Spleen (tissue), 7 donors: Measurements from ENCODE around the gene TP53BP1.

ENCODE experiments used
- CTCF ChIP-seq, 11 experiments: fragments of 200-600 bp in 7 of 11; fragments of 450-650 bp in 4 of 11; sonication (generic) in 4 of 11; IDR thresholded peaks in 8 of 11; conservative IDR thresholded peaks in 3 of 11; 1 replicate in 7 of 11; 2 replicates in 4 of 11; pipeline versions ENCODE4 v1.4.0 to v1.8.0; 2016 to 2021; ENCODE audit warnings: antibody characterized with exemption in 11 of 11, inconsistent platforms in 4 of 11, mild to moderate bottlenecking in 1 of 11
- POLR2A ChIP-seq, 3 donors: fragments of 450-650 bp; IDR thresholded peaks; one replicate each; pipeline ENCODE4 v1.5.1; 2017; ENCODE audit warnings: antibody characterized with exemption in 3 of 3, mild to moderate bottlenecking in 1 of 3
- donor health status: DM: no; HTN: no; CAD: no; lungs with moderate emphysema.
- donor health status: DM: no; HTN: no; CAD: no.
- donor health status: DM: no; HTN: no; CAD: no.

- TF ChIP-seq CTCF (IDR thresholded peaks at IDR 0.05 in 8 of 11, conservative IDR thresholded peaks at IDR 0.05 in 3 of 11) = no peak
- no peak for TF ChIP-seq POLR2A (IDR thresholded peaks at IDR 0.05)
Observed at GRCh38 chr15:43508991-43509659, 16.2 kb upstream of the TP53BP1 start.
